Panc1 (cell line): ENCODE data around the gene SYT2. TPM values are rescaled to one million over a fixed set of nuclear protein-coding genes. Genes with fewer than 3 reads are reported as not detected.

ENCODE experiments used
- ATAC-seq: fragments of 200-7000 bp; cut with Tn5 transposase; 2 replicates; pipeline ENCODE4 v1.9.1; 2020; ENCODE audit warnings: mild to moderate bottlenecking, moderate library complexity
- BruUV-seq: library from RNA; stranded (reverse); fragments of 400-500 nt; replicated peaks from 2 replicates; lab custom pipeline; 2021; lab: Mats Ljungman, UMichigan
- CTCF ChIA-PET: fragments of 300-600 bp; sonication (Branson Sonifier 250); formaldehyde crosslinking; loops from one replicate; lab custom pipeline; 2022; ENCODE audit warnings: antibody characterized with exemption; lab: Charles Lee
- POLR2A ChIA-PET: fragments of 300-600 bp; sonication (Branson Sonifier 250); formaldehyde crosslinking; loops from one replicate; lab custom pipeline; 2022; ENCODE audit warnings: antibody characterized with exemption; lab: Charles Lee
- DNase-seq: peaks from one replicate; pipeline ENCODE4 v3.0.0-alpha.2; 2010; ENCODE audit warnings: low read depth, low spot score
- H3K27ac ChIP-seq: 2 replicates; pipeline ENCODE4 v1.5.1; 2011; ENCODE audit warnings: mild to moderate bottlenecking, low read length, inconsistent platforms
- H3K27me3 ChIP-seq: fragments of 200-500 bp; sonication (Bioruptor generic); 2 replicates; pipeline ENCODE4 v1.6.0; 2014; ENCODE audit warnings: low read length, inconsistent platforms; ENCODE audit not compliant: control insufficient read depth, insufficient read depth
- H3K36me3 ChIP-seq: fragments of 200-500 bp; sonication (Bioruptor generic); 2 replicates; pipeline ENCODE4 v1.5.1; 2014; ENCODE audit warnings: inconsistent platforms, mild to moderate bottlenecking, low read length, moderate library complexity; ENCODE audit not compliant: control insufficient read depth, insufficient read depth
- H3K4me1 ChIP-seq: 2 replicates; pipeline ENCODE4 v1.5.1; 2011; ENCODE audit warnings: inconsistent platforms, mild to moderate bottlenecking, low read length, moderate library complexity; ENCODE audit not compliant: control insufficient read depth, insufficient read depth
- H3K4me3 ChIP-seq, 2 experiments: 2 replicates each; pipeline ENCODE4 v1.5.1; 2011 to 2012; ENCODE audit warnings: low read depth in 2 of 2, low read length in 2 of 2, mild to moderate bottlenecking in 2 of 2, inconsistent platforms in 1 of 2, moderate library complexity in 1 of 2
- H3K9me3 ChIP-seq: fragments of 200-500 bp; sonication (Bioruptor generic); 2 replicates; pipeline ENCODE4 v1.5.1; 2014; ENCODE audit warnings: low read depth, mild to moderate bottlenecking, inconsistent platforms, low read length, moderate library complexity; ENCODE audit not compliant: control insufficient read depth, insufficient read depth
- CTCF ChIP-seq: fragments of 450-650 bp; IDR thresholded peaks from 2 replicates; pipeline ENCODE4 v1.5.1; 2017; ENCODE audit warnings: mild to moderate bottlenecking
- POLR2AphosphoS5 ChIP-seq: IDR thresholded peaks from 2 replicates; pipeline ENCODE4 v1.6.1; 2012; ENCODE audit warnings: mild to moderate bottlenecking, low read depth, low read length, moderate library complexity
- REST ChIP-seq, 2 experiments: IDR thresholded peaks; 2 replicates each; pipeline ENCODE4 v1.6.1; 2011 to 2012; ENCODE audit warnings: low read depth in 2 of 2, control low read depth in 1 of 2, low read length in 1 of 2, mild to moderate bottlenecking in 1 of 2, moderate library complexity in 1 of 2; ENCODE audit not compliant: insufficient read depth in 1 of 2
- SIN3A ChIP-seq: IDR thresholded peaks from 2 replicates; pipeline ENCODE4 v1.6.1; 2012; ENCODE audit warnings: low read depth, mild to moderate bottlenecking, low read length, moderate library complexity, borderline replicate concordance; ENCODE audit not compliant: insufficient read depth
- TCF7L2 ChIP-seq: IDR thresholded peaks from 2 replicates; pipeline ENCODE4 v1.6.1; 2011; ENCODE audit warnings: mild to moderate bottlenecking, low read depth, low read length, inconsistent platforms
- in situ Hi-C: cut with HindIII; loops from 2 replicates; pipeline ENCODE4 v1.10.0; 2016; ENCODE audit warnings: low sequenced_read_pairs, low pct_unique_long_range_greater_than_20kb
- intact Hi-C: fragments of 100-400 bp; cut with micrococcal nuclease; formaldehyde crosslinking; loops from one replicate; pipeline ENCODE4 v1.10.0; 2022; ENCODE audit not compliant: unreplicated experiment
- total RNA-seq: library from RNA; stranded (reverse); gene quantifications from one replicate; pipeline ENCODE4 v1.2.1, GENCODE V29; 2021; ENCODE audit not compliant: unreplicated experiment

SYT2 gene
- total RNA-seq, 1 experiment from 2014 or later, result 0.03 TPM

- BruUV-seq, result no TSS peak
- TF ChIP-seq TCF7L2 (no peak), SIN3A (no peak), POLR2AphosphoS5 (no peak), REST (IDR thresholded peaks at IDR 0.05; ENCODE audit: insufficient read depth in 1 of 2, low read depth in 2 of 2, low read length in 1 of 2) (no peak), CTCF (no peak)
- Histone ChIP-seq H3K4me3 (no peak overlapping the region), H3K4me1 (0 out of 2 replicates have a peak, but pooled peaks cover 7% of the 10 kb centered on the region), H3K9me3 (no peaks in the 10 kb centered on the region), H3K27ac (no peak overlapping the region), H3K27me3 (peaks cover 9% of the 10 kb centered on the region; the same call in 1 of the 2 replicates), H3K36me3 (no peaks in the 10 kb centered on the region)
- intact Hi-C loops, result no loop called here
- POLR2A ChIA-PET, result no interaction called here
- in situ Hi-C loops, result no loop called here
- CTCF ChIA-PET, result no interaction called here
- ATAC-seq (no peak), DNase-seq (no peak)
Measured at GRCh38 chr1:202648605-202649226, 61.5 kb downstream of the SYT2 start.

GRCh38 chr1:202645097-202645476, 65.2 kb downstream of the SYT2 start:
- ChIA-PET POLR2A (no interaction called here), CTCF (no interaction called here)
- BruUV-seq, result no TSS peak
- peaks cover 3% of the 10 kb centered on the region; the same call in 1 of the 2 replicates for H3K27me3 ChIP-seq
- intact Hi-C loops, result no loop called here
- no peaks in the 10 kb centered on the region for H3K36me3 ChIP-seq
- in situ Hi-C loops, result no loop called here
- no peak overlapping the region for H3K27ac ChIP-seq
- ATAC-seq, result no peak
- no peak for DNase-seq
- no peaks in the 10 kb centered on the region for H3K9me3 ChIP-seq
- TF ChIP-seq TCF7L2, result no peak
- no peak for TF ChIP-seq CTCF
- no peak for TF ChIP-seq REST (IDR thresholded peaks at IDR 0.05; ENCODE audit: insufficient read depth in 1 of 2, low read depth in 2 of 2, low read length in 1 of 2)
- TF ChIP-seq POLR2AphosphoS5, result no peak
- no peak for TF ChIP-seq SIN3A
- no peak overlapping the region for H3K4me3 ChIP-seq
- H3K4me1 ChIP-seq, result 0 out of 2 replicates have a peak, but pooled peaks cover 7% of the 10 kb centered on the region
